Lower leg skin (tissue), 3 donors: ENCODE data around the gene CLDN1.

ENCODE experiments used
- CTCF ChIP-seq, 3 donors: fragments of 450-650 bp; IDR thresholded peaks; one replicate each; pipeline ENCODE4 v1.5.1; 2016; ENCODE audit warnings: antibody characterized with exemption in 3 of 3, mild to moderate bottlenecking in 3 of 3, moderate library complexity in 2 of 3
- POLR2A ChIP-seq, 2 donors: fragments of 450-650 bp; IDR thresholded peaks; one replicate each; pipeline ENCODE4 v1.6.1; 2016 to 2017; ENCODE audit warnings: antibody characterized with exemption in 2 of 2, mild to moderate bottlenecking in 1 of 2, moderate library complexity in 1 of 2

GRCh38 chr3:190369668-190370295 lies 47.5 kb upstream of the CLDN1 start:
- no peak for TF ChIP-seq POLR2A (IDR thresholded peaks at IDR 0.05)
- TF ChIP-seq CTCF (IDR thresholded peaks at IDR 0.05), result no peak
